H9 (cell line): Measurements from ENCODE around the gene COX6B2. TPM values are rescaled to one million over a fixed set of nuclear protein-coding genes. Genes with fewer than 3 reads are reported as not detected.

Experiments used
- DNase-seq: peaks from one replicate; pipeline ENCODE4 v3.0.0-alpha.2; 2017
- H2AFZ ChIP-seq: one replicate; pipeline ENCODE4 v1.6.1; 2013; ENCODE audit warnings: mild to moderate bottlenecking, low read length, control low read depth, moderate library complexity
- H2AK5ac ChIP-seq: 2 replicates; pipeline ENCODE4 v1.6.1; 2013; ENCODE audit warnings: low read length, control low read depth, mixed read lengths; ENCODE audit not compliant: insufficient read length
- H2BK120ac ChIP-seq: one replicate; pipeline ENCODE4 v1.6.1; 2013; ENCODE audit warnings: low read depth, mild to moderate bottlenecking, low read length, control low read depth, inconsistent platforms; ENCODE audit not compliant: poor library complexity, severe bottlenecking
- H2BK12ac ChIP-seq: 2 replicates; pipeline ENCODE4 v1.6.1; 2013; ENCODE audit warnings: low read length, control low read depth, mixed read lengths, low read depth; ENCODE audit not compliant: insufficient read length
- H2BK15ac ChIP-seq: 2 replicates; pipeline ENCODE4 v1.6.1; 2013; ENCODE audit warnings: low read depth, low read length, control low read depth
- H2BK20ac ChIP-seq: one replicate; pipeline ENCODE4 v1.6.1; 2013; ENCODE audit warnings: low read depth, mild to moderate bottlenecking, low read length, control low read depth, inconsistent platforms; ENCODE audit not compliant: poor library complexity, severe bottlenecking
- H2BK5ac ChIP-seq: 2 replicates; pipeline ENCODE4 v1.6.1; 2013; ENCODE audit warnings: low read length, control low read depth, mixed read lengths; ENCODE audit not compliant: insufficient read length
- H3K14ac ChIP-seq: 2 replicates; pipeline ENCODE4 v1.6.1; 2013; ENCODE audit warnings: low read length, control low read depth; ENCODE audit not compliant: insufficient read depth
- H3K18ac ChIP-seq: 2 replicates; pipeline ENCODE4 v1.6.1; 2013; ENCODE audit warnings: low read depth, mild to moderate bottlenecking, mixed read lengths, low read length, control low read depth; ENCODE audit not compliant: insufficient read length
- H3K23ac ChIP-seq: 2 replicates; pipeline ENCODE4 v1.6.1; 2013; ENCODE audit warnings: low read length, control low read depth, mixed read lengths, low read depth; ENCODE audit not compliant: insufficient read length
- H3K23me2 ChIP-seq: 2 replicates; pipeline ENCODE4 v1.6.1; 2013; ENCODE audit warnings: low read depth, mild to moderate bottlenecking, mixed read lengths, low read length, control low read depth; ENCODE audit not compliant: insufficient read length, poor library complexity, severe bottlenecking
- H3K27ac ChIP-seq: 2 replicates; pipeline ENCODE4 v1.5.1; 2013; ENCODE audit warnings: low read length, control low read depth, mixed read lengths, low read depth; ENCODE audit not compliant: insufficient read length
- H3K27me3 ChIP-seq: 2 replicates; pipeline ENCODE4 v1.6.1; 2013; ENCODE audit warnings: low read length, control low read depth, inconsistent platforms; ENCODE audit not compliant: insufficient read depth
- H3K4ac ChIP-seq: 2 replicates; pipeline ENCODE4 v1.6.1; 2013; ENCODE audit warnings: low read depth, mild to moderate bottlenecking, control low read depth, inconsistent platforms, low read length, moderate library complexity
- H3K4me1 ChIP-seq: 2 replicates; pipeline ENCODE4 v1.6.1; 2013; ENCODE audit warnings: low read length, control low read depth, inconsistent platforms; ENCODE audit not compliant: insufficient read depth
- H3K4me2 ChIP-seq: 2 replicates; pipeline ENCODE4 v1.6.1; 2013; ENCODE audit warnings: low read length, control low read depth, mixed read lengths; ENCODE audit not compliant: insufficient read length, insufficient read depth
- H3K56ac ChIP-seq: 2 replicates; pipeline ENCODE4 v1.6.1; 2013; ENCODE audit warnings: low read depth, mild to moderate bottlenecking, mixed read lengths, low read length, control low read depth; ENCODE audit not compliant: insufficient read length
- H3K79me1 ChIP-seq: 2 replicates; pipeline ENCODE4 v1.6.1; 2013; ENCODE audit warnings: low read depth, mild to moderate bottlenecking, moderate library complexity, low read length, control low read depth, inconsistent platforms; ENCODE audit not compliant: insufficient read depth, poor library complexity, severe bottlenecking
- H3K79me2 ChIP-seq: 2 replicates; pipeline ENCODE4 v1.6.1; 2013; ENCODE audit warnings: low read length, control low read depth, inconsistent platforms; ENCODE audit not compliant: insufficient read depth
- H3K9ac ChIP-seq: 2 replicates; pipeline ENCODE4 v1.6.1; 2013; ENCODE audit warnings: low read length, control low read depth, mixed read lengths; ENCODE audit not compliant: insufficient read length; ENCODE audit errors: extremely low read depth
- H3K9me3 ChIP-seq: one replicate; pipeline ENCODE4 v1.6.1; 2013; ENCODE audit warnings: low read depth, low read length, inconsistent platforms; ENCODE audit not compliant: control insufficient read depth
- H3T11ph ChIP-seq: one replicate; pipeline ENCODE4 v1.6.1; 2013; ENCODE audit warnings: mild to moderate bottlenecking, low read length, control low read depth, inconsistent platforms
- H4K20me1 ChIP-seq: one replicate; pipeline ENCODE4 v1.6.1; 2013; ENCODE audit not compliant: control insufficient read depth, insufficient read length, insufficient read depth
- H4K5ac ChIP-seq: 2 replicates; pipeline ENCODE4 v1.6.1; 2013; ENCODE audit warnings: low read depth, mild to moderate bottlenecking, mixed read lengths, low read length, control low read depth; ENCODE audit not compliant: insufficient read length
- H4K8ac ChIP-seq: replicated peaks from 2 replicates; pipeline ENCODE4 v1.6.1; 2013; ENCODE audit warnings: low read length, control low read depth, mixed read lengths, low read depth; ENCODE audit not compliant: insufficient read length
- H4K91ac ChIP-seq: 2 replicates; pipeline ENCODE4 v1.6.1; 2013; ENCODE audit warnings: low read depth, mild to moderate bottlenecking, moderate library complexity, mixed read lengths, low read length, control low read depth; ENCODE audit not compliant: insufficient read length
- H3K27ac Mint-ChIP-seq, 3 experiments: 2 replicates in 2 of 3; 3 replicates in 1 of 3; pipeline ENCODE4 v1.8.0; 2020 to 2021; ENCODE audit warnings: mixed read lengths in 3 of 3, mild to moderate bottlenecking in 1 of 3, moderate library complexity in 1 of 3
- H3K27me3 Mint-ChIP-seq: 2 replicates; pipeline ENCODE4 v1.8.0; 2021; ENCODE audit warnings: low read depth, mild to moderate bottlenecking, moderate library complexity, mixed read lengths
- H3K36me3 Mint-ChIP-seq, 3 experiments: 2 replicates in 2 of 3; 3 replicates in 1 of 3; pipeline ENCODE4 v1.8.0; 2020 to 2021; ENCODE audit warnings: low read depth in 3 of 3, mixed read lengths in 3 of 3; ENCODE audit not compliant: insufficient read depth in 1 of 3
- H3K4me1 Mint-ChIP-seq, 2 experiments: 2 replicates each; pipeline ENCODE4 v1.8.0; 2020; ENCODE audit warnings: mixed read lengths in 2 of 2
- H3K4me3 Mint-ChIP-seq, 2 experiments: 2 replicates in 1 of 2; 3 replicates in 1 of 2; pipeline ENCODE4 v1.8.0; 2020 to 2021; ENCODE audit warnings: mild to moderate bottlenecking in 2 of 2, mixed read lengths in 2 of 2, moderate library complexity in 1 of 2
- H3K9me3 Mint-ChIP-seq, 2 experiments: 2 replicates in 1 of 2; 3 replicates in 1 of 2; pipeline ENCODE4 v1.8.0; 2020; ENCODE audit warnings: mild to moderate bottlenecking in 2 of 2, mixed read lengths in 2 of 2, moderate library complexity in 1 of 2
- WGBS: extraction: QIAGEN DNeasy Blood & Tissue Kit; methylation state at CpG from one replicate; pipeline ENCODE4 v1.1.7; 2013; ENCODE audit warnings: missing lambda C conversion rate, low lambda C conversion rate, mixed read lengths; ENCODE audit not compliant: insufficient read length; ENCODE audit errors: extremely low coverage; 5-methylcytosine and 5-hydroxymethylcytosine counted together
- total RNA-seq: library from RNA; stranded (reverse); gene quantifications from 2 replicates; pipeline ENCODE4 v1.2.1, GENCODE V29; 2021
- TF ChIP-seq, protein P1 (sequence below): fragments of 200-600 bp; sonication (generic); conservative IDR thresholded peaks from 3 replicates; pipeline ENCODE4 v1.8.0; 2021; ENCODE audit warnings: antibody characterized with exemption, mild to moderate bottlenecking

COX6B2 gene
- total RNA-seq, 1 experiment from 2014 or later = 4.0 TPM

DNA sequence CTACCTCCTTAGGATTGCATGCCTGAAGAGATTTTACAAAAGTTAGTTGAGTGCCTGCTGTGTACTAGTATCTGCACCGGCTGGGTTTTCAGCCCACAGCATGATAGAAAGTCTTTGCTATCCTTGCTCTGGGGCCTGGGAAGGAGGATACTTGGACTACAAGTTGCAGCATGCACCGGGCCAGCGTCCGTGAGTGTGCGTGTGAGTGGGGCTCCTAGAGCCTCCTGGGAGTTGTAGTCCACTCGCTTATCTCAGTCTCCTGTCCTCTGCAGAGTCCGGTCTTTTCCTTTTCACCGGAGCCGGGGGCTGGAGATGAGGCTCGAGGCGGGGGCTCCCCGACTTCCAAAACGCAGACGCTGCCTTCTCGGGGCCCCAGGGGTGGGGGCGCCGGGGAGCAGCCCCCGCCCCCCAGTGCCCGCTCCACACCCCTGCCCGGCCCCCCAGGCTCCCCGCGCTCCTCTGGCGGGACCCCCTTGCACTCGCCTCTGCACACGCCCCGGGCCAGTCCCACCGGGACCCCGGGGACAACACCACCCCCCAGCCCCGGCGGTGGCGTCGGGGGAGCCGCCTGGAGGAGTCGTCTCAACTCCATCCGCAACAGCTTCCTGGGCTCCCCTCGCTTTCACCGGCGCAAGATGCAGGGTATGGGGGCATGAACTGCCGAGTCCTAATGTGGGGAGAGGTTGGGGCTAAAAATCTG lies 50.1 kb downstream of the COX6B2 start:
- no peak overlapping the region for H2BK15ac ChIP-seq
- no peak overlapping the region for H3K4ac ChIP-seq
- Mint-ChIP-seq H3K4me3 (peak overlapping the region in 1 of 2 experiments; percentile 53; a peak in 2 of 5 replicates), H3K4me1 (peaks cover 15 to 24% of the 10 kb centered on the region in 2 experiments), H3K27ac (peak overlapping the region in 1 of 3 experiments; percentile 66; a peak in 2 of 7 replicates), H3K9me3 (no peaks in the 10 kb centered on the region), H3K36me3 (peaks cover 48 to 69% (median 68%) of the 10 kb centered on the region in 3 experiments; a peak in 6 of 7 replicates), H3K27me3 (no peaks in the 10 kb centered on the region; the same call in 1 of the 2 replicates)
- no peak overlapping the region for H4K8ac ChIP-seq
- peaks cover 3% of the 10 kb centered on the region; the same call in 1 of the 2 replicates for H3K4me1 ChIP-seq
- H4K5ac ChIP-seq = no peak overlapping the region
- no peaks in the 10 kb centered on the region for H3K79me1 ChIP-seq
- no peak overlapping the region for H3K9ac ChIP-seq
- no CpG with 5 or more reads among the region's 39 CpGs for WGBS
- peak; percentile 80 for DNase-seq
- H3K9me3 ChIP-seq = no peaks in the 10 kb centered on the region
- no peaks in the 10 kb centered on the region for H3K23me2 ChIP-seq
- H3K23ac ChIP-seq = no peak overlapping the region
- no peak overlapping the region for H3K18ac ChIP-seq
- no peak overlapping the region for H4K91ac ChIP-seq
- H2AK5ac ChIP-seq = no peak overlapping the region
- no peak overlapping the region for H3K4me2 ChIP-seq
- no peak overlapping the region for H3K56ac ChIP-seq
- no peak overlapping the region for H3T11ph ChIP-seq
- no peaks in the 10 kb centered on the region for H3K79me2 ChIP-seq
- no peak overlapping the region for H2BK12ac ChIP-seq
- H3K14ac ChIP-seq = no peak overlapping the region
- no peak overlapping the region for H2AFZ ChIP-seq
- no peak overlapping the region for H2BK120ac ChIP-seq
- H2BK20ac ChIP-seq = no peak overlapping the region
- TF ChIP-seq, protein P1, sequence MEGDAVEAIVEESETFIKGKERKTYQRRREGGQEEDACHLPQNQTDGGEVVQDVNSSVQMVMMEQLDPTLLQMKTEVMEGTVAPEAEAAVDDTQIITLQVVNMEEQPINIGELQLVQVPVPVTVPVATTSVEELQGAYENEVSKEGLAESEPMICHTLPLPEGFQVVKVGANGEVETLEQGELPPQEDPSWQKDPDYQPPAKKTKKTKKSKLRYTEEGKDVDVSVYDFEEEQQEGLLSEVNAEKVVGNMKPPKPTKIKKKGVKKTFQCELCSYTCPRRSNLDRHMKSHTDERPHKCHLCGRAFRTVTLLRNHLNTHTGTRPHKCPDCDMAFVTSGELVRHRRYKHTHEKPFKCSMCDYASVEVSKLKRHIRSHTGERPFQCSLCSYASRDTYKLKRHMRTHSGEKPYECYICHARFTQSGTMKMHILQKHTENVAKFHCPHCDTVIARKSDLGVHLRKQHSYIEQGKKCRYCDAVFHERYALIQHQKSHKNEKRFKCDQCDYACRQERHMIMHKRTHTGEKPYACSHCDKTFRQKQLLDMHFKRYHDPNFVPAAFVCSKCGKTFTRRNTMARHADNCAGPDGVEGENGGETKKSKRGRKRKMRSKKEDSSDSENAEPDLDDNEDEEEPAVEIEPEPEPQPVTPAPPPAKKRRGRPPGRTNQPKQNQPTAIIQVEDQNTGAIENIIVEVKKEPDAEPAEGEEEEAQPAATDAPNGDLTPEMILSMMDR = no peak
- no peaks in the 10 kb centered on the region for H4K20me1 ChIP-seq
- H3K27me3 ChIP-seq = no peaks in the 10 kb centered on the region
- H3K27ac ChIP-seq = no peak overlapping the region
- no peak overlapping the region for H2BK5ac ChIP-seq
